ENCODE measurements around the gene CDKN1C. TPM values are rescaled to one million over a fixed set of nuclear protein-coding genes. Genes with fewer than 3 reads are reported as not detected.

CDKN1C gene
- total RNA-seq, 1 experiment from 2014 or later: 2.9 TPM

DNA sequence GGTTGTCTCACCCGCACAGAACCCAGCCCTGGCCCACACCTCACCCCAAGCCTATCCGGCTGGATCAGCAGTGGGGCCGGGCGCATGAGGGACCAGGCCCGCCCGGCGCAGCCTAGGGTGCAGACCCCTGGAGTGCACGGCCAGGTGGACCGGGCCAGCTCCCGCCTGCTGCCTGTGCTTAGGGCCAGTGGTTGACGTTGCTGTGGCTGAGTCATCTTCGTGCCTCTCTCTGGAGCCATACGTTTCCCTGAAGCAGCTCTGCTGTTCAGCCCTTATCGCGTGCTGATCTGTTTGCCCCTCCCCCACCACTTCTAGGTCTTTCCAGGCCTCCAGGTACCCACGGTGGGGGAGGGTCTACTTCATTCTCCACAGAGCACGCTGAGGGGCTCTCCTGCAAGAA is 39.5 kb downstream of the CDKN1C start:
- ChIA-PET CTCF (no interaction called here), POLR2A (ENCODE audit: low non-redundant PET) (no interaction called here)
- TF ChIP-seq EZH2 (IDR thresholded peaks at IDR 0.05; ENCODE audit: borderline replicate concordance, low read depth, low read length, poor library complexity, severe bottlenecking): no peak
- TF ChIP-seq, protein P1, sequence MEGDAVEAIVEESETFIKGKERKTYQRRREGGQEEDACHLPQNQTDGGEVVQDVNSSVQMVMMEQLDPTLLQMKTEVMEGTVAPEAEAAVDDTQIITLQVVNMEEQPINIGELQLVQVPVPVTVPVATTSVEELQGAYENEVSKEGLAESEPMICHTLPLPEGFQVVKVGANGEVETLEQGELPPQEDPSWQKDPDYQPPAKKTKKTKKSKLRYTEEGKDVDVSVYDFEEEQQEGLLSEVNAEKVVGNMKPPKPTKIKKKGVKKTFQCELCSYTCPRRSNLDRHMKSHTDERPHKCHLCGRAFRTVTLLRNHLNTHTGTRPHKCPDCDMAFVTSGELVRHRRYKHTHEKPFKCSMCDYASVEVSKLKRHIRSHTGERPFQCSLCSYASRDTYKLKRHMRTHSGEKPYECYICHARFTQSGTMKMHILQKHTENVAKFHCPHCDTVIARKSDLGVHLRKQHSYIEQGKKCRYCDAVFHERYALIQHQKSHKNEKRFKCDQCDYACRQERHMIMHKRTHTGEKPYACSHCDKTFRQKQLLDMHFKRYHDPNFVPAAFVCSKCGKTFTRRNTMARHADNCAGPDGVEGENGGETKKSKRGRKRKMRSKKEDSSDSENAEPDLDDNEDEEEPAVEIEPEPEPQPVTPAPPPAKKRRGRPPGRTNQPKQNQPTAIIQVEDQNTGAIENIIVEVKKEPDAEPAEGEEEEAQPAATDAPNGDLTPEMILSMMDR (conservative IDR thresholded peaks at IDR 0.05; ENCODE audit: low read depth, low read length): no peak
- intact Hi-C loops (cut with micrococcal nuclease; ENCODE audit: unreplicated experiment): no loop called here
- Histone ChIP-seq H3K27ac (ENCODE audit: low read depth, low read length, poor library complexity, severe bottlenecking) (no peak overlapping the region), H3K4me3 (ENCODE audit: low read depth, low read length, poor library complexity, severe bottlenecking) (no peak overlapping the region), H3K9me3 (ENCODE audit: low read depth, low read length, poor library complexity, severe bottlenecking) (no peaks in the 10 kb centered on the region), H3K27me3 (replicated peaks; ENCODE audit: insufficient read depth, low read depth, low read length, poor library complexity) (no peaks in the 10 kb centered on the region), H3K36me3 (ENCODE audit: insufficient read depth, low read length, poor library complexity, severe bottlenecking) (no peaks in the 10 kb centered on the region), H3K4me1 (ENCODE audit: insufficient read depth, low read length, poor library complexity, severe bottlenecking) (no peaks in the 10 kb centered on the region)
- BruUV-seq (replicated peaks): no TSS peak
- no peak for DNase-seq (ENCODE audit: low spot score)

DNA sequence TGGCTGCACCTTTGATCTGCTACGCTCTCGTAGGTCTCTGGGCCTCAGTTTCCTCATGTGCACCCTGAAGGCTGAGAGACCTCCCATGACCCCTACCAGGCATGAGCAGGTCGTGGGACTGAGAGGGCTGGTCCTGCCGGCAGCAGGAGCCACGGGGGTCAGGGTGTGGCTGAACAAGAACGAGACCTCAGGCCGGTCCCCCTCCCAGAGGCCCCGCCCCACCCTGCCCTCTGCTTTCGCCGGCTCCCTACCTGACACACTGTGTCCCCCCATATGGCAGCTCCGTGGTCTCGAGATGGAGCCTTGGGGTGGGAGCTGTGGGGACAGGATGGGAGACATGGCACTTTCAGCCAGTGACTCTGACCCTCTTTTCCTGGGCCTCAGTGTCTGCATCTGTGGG is 40.6 kb downstream of the CDKN1C start:
- ChIA-PET CTCF (interaction anchor here (0.7 kb wide), 1 partner anchor 48 kb away, joined by 6 read pairs; no protein-coding TSS in a partner anchor), POLR2A (ENCODE audit: low non-redundant PET) (no interaction called here)
- TF ChIP-seq, protein P1 (conservative IDR thresholded peaks at IDR 0.05; ENCODE audit: low read depth, low read length): no peak
- TF ChIP-seq EZH2 (IDR thresholded peaks at IDR 0.05; ENCODE audit: borderline replicate concordance, low read depth, low read length, poor library complexity, severe bottlenecking): no peak
- intact Hi-C loops (cut with micrococcal nuclease; ENCODE audit: unreplicated experiment): no loop called here
- H3K27ac ChIP-seq (ENCODE audit: low read depth, low read length, poor library complexity, severe bottlenecking): no peak overlapping the region
- H3K36me3 ChIP-seq (ENCODE audit: insufficient read depth, low read length, poor library complexity, severe bottlenecking): no peaks in the 10 kb centered on the region
- H3K4me1 ChIP-seq (ENCODE audit: insufficient read depth, low read length, poor library complexity, severe bottlenecking): no peaks in the 10 kb centered on the region
- H3K9me3 ChIP-seq (ENCODE audit: low read depth, low read length, poor library complexity, severe bottlenecking): no peaks in the 10 kb centered on the region
- no peaks in the 10 kb centered on the region for H3K27me3 ChIP-seq (replicated peaks; ENCODE audit: insufficient read depth, low read depth, low read length, poor library complexity)
- no peak overlapping the region for H3K4me3 ChIP-seq (ENCODE audit: low read depth, low read length, poor library complexity, severe bottlenecking)
- no TSS peak for BruUV-seq (replicated peaks)
- DNase-seq (ENCODE audit: low spot score): no peak

DNA sequence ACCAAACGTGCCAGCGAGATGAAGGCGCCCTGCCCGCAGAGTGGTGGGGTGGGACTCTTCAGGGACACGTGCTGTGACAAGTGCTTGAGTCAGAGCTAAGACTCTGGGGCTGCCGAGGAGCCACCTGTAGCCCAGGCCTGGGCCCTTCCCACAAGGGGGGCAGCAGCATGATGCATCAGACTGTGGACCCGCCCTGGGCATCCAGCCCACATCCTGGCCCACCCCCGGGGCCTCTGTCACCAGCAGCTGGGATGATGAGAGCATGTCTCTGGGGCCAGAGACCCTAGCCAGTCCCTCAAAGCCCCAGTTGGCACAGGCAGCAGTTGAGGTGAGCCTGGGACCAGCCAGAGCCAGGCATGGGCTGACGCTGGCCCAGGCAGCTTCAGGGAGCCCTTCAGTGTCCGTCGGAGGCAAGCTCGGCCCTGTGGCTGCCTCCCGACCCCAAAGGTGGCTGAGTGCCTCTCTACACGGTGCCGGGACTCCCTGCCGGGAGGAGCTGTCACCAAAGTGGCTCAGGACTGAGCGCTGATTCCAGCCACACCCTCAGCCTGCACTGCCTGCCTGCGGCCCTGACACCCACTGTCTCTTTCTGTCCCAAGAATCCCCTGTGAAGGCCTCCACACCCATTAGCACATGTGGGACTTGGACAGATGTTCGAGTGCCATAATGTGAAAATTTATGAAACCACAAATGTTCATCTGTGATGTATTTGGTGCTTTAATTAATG is 41.3 kb downstream of the CDKN1C start:
- Histone ChIP-seq H3K4me3 (ENCODE audit: low read depth, low read length, poor library complexity, severe bottlenecking) (no peak overlapping the region), H3K36me3 (ENCODE audit: insufficient read depth, low read length, poor library complexity, severe bottlenecking) (no peaks in the 10 kb centered on the region), H3K4me1 (ENCODE audit: insufficient read depth, low read length, poor library complexity, severe bottlenecking) (no peaks in the 10 kb centered on the region), H3K27me3 (replicated peaks; ENCODE audit: insufficient read depth, low read depth, low read length, poor library complexity) (no peaks in the 10 kb centered on the region), H3K27ac (ENCODE audit: low read depth, low read length, poor library complexity, severe bottlenecking) (no peak overlapping the region), H3K9me3 (ENCODE audit: low read depth, low read length, poor library complexity, severe bottlenecking) (no peaks in the 10 kb centered on the region)
- no TSS peak for BruUV-seq (replicated peaks)
- intact Hi-C loops (cut with micrococcal nuclease; ENCODE audit: unreplicated experiment): no loop called here
- CTCF ChIA-PET: no interaction called here
- DNase-seq (ENCODE audit: low spot score): no peak
- TF ChIP-seq, protein P1 (conservative IDR thresholded peaks at IDR 0.05; ENCODE audit: low read depth, low read length): no peak
- TF ChIP-seq EZH2 (IDR thresholded peaks at IDR 0.05; ENCODE audit: borderline replicate concordance, low read depth, low read length, poor library complexity, severe bottlenecking): no peak
- POLR2A ChIA-PET (ENCODE audit: low non-redundant PET): no interaction called here
